22Rv1 (cell line): ENCODE results near the gene RABL6.

Experiments used
- CTCF ChIP-seq: fragments of 450-650 bp; IDR thresholded peaks from 2 replicates; pipeline ENCODE4 v1.5.1; 2017; ENCODE audit warnings: mild to moderate bottlenecking
- ZFX ChIP-seq: fragments of 450-650 bp; IDR thresholded peaks from 2 replicates; pipeline ENCODE4 v1.6.1; 2017; ENCODE audit warnings: antibody characterized with exemption, borderline replicate concordance

- TF ChIP-seq CTCF (no peak), ZFX (no peak)
These were observed 79.2 kb downstream of the RABL6 start for GRCh38 chr9:136886610-136887597.
